GM23248 (cell line): ENCODE results near the gene FARP1.

Experiments
- EZH2 ChIP-seq: fragments of 200-600 bp; sonication (generic); IDR thresholded peaks from 2 replicates; pipeline ENCODE4 v1.6.1; 2018; ENCODE audit warnings: antibody characterized with exemption, mild to moderate bottlenecking; ENCODE audit not compliant: insufficient read depth, poor library complexity, severe bottlenecking
- EZH2phosphoT487 ChIP-seq: fragments of 200-600 bp; sonication (generic); IDR thresholded peaks from 2 replicates; pipeline ENCODE4 v1.6.1; 2018; ENCODE audit warnings: antibody characterized with exemption, moderate library complexity, mild to moderate bottlenecking, low read depth; ENCODE audit not compliant: insufficient read depth

- TF ChIP-seq EZH2 (no peak), EZH2phosphoT487 (no peak)
These were observed 330.4 kb downstream of the FARP1 start for GRCh38 chr13:98473135-98473787.
